Thyroid gland (tissue), 4 donors: ENCODE measurements around the gene FNDC4.

Experiments
- POLR2A ChIP-seq, 2 donors: fragments of 450-650 bp; IDR thresholded peaks; one replicate each; pipeline ENCODE4 v1.6.1; 2017; ENCODE audit warnings: antibody characterized with exemption in 2 of 2, mild to moderate bottlenecking in 2 of 2, moderate library complexity in 1 of 2
- TF ChIP-seq, protein P1 (sequence below), 6 experiments: fragments of 200-600 bp in 3 of 6; fragments of 450-650 bp in 3 of 6; sonication (generic) in 3 of 6; IDR thresholded peaks; one replicate each; pipeline ENCODE4 v1.5.1; 2016 to 2019; ENCODE audit warnings: antibody characterized with exemption in 6 of 6, mild to moderate bottlenecking in 2 of 6, inconsistent platforms in 1 of 6, moderate library complexity in 1 of 6

GRCh38 chr2:27461118-27461517, 33.9 kb downstream of the FNDC4 start:
- no peak for TF ChIP-seq POLR2A (IDR thresholded peaks at IDR 0.05)
- TF ChIP-seq, protein P1, sequence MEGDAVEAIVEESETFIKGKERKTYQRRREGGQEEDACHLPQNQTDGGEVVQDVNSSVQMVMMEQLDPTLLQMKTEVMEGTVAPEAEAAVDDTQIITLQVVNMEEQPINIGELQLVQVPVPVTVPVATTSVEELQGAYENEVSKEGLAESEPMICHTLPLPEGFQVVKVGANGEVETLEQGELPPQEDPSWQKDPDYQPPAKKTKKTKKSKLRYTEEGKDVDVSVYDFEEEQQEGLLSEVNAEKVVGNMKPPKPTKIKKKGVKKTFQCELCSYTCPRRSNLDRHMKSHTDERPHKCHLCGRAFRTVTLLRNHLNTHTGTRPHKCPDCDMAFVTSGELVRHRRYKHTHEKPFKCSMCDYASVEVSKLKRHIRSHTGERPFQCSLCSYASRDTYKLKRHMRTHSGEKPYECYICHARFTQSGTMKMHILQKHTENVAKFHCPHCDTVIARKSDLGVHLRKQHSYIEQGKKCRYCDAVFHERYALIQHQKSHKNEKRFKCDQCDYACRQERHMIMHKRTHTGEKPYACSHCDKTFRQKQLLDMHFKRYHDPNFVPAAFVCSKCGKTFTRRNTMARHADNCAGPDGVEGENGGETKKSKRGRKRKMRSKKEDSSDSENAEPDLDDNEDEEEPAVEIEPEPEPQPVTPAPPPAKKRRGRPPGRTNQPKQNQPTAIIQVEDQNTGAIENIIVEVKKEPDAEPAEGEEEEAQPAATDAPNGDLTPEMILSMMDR (IDR thresholded peaks at IDR 0.05): no peak
